Rectal smooth muscle tissue (tissue), 1 donor: ENCODE measurements around the gene AFDN.

Source experiments
- H3K27ac ChIP-seq: one replicate; pipeline ENCODE4 v1.7.0; 2013; ENCODE audit warnings: low read depth, low read length, inconsistent platforms
- H3K27me3 ChIP-seq: one replicate; pipeline ENCODE4 v1.7.0; 2013; ENCODE audit warnings: low read length; ENCODE audit not compliant: control insufficient read depth, insufficient read depth
- H3K36me3 ChIP-seq: one replicate; pipeline ENCODE4 v1.7.0; 2013; ENCODE audit warnings: low read length; ENCODE audit not compliant: control insufficient read depth, insufficient read depth
- H3K4me1 ChIP-seq: one replicate; pipeline ENCODE4 v1.7.0; 2013; ENCODE audit warnings: low read length; ENCODE audit not compliant: control insufficient read depth, insufficient read depth
- H3K4me3 ChIP-seq: one replicate; pipeline ENCODE4 v1.7.0; 2013; ENCODE audit warnings: low read length
- H3K9ac ChIP-seq: one replicate; pipeline ENCODE4 v1.7.0; 2013; ENCODE audit warnings: low read length

The AFDN gene

DNA sequence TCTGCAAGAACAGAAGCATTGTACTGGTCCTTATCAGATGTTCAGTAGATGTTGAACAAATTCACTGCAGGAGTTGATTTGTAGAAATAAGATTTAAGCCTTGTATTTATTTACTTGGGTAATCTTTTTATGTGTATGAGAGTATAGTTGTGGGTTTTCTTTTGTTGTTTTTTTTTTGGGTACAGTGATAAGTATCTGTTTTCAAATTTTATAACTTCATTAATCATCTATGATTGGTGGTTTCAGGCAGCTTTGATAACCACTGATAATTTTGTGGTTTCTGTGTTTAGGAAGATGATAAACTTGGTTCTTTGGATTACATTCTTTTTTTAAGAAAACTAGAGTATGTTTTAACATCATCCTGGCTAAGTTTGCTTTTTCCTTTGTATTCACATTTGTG lies 2.8 kb downstream of the AFDN start:
- H3K4me3 ChIP-seq, result no peak overlapping the region
- no peak overlapping the region for H3K9ac ChIP-seq

GRCh38 chr6:167831281-167831828 lies 4.6 kb downstream of the AFDN start:
- H3K27ac ChIP-seq, result no peak overlapping the region
- H3K27me3 ChIP-seq, result no peaks in the 10 kb centered on the region
- H3K9ac ChIP-seq, result no peak overlapping the region
- peaks cover 14% of the 10 kb centered on the region for H3K4me1 ChIP-seq
- H3K36me3 ChIP-seq, result no peaks in the 10 kb centered on the region
- no peak overlapping the region for H3K4me3 ChIP-seq

More for the DNA sequence above, 2.8 kb downstream of the AFDN start:
- no peak overlapping the region for H3K27ac ChIP-seq
- H3K36me3 ChIP-seq, result no peaks in the 10 kb centered on the region
- peaks cover 18% of the 10 kb centered on the region for H3K4me1 ChIP-seq
- no peaks in the 10 kb centered on the region for H3K27me3 ChIP-seq

- peak overlapping the region; percentile 51 for H3K27ac ChIP-seq
- peak overlapping the region; percentile 15 for H3K4me3 ChIP-seq
- H3K9ac ChIP-seq, result no peak overlapping the region
These were observed 6.0 kb downstream of the AFDN start for GRCh38 chr6:167832497-167833395.

DNA sequence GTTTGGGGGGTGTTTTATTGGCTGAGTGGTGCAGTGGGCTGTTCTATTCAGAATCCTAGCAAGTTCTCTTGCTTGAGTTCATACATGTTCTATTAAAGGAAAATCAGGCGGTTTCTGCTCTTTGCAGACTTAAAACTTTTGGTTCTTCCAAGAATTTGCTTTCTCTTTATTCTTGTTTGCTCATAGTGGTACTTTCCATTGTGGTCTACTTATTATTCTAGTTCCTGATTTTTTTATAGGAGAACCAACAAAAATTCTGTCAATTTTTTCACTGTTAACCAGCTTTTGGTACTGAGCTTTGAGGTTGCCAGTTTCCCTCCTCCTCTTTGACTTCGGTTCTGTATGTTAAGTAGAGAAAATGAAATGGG lies 6.7 kb downstream of the AFDN start:
- H3K36me3 ChIP-seq, result no peaks in the 10 kb centered on the region
- H3K4me3 ChIP-seq, result peak overlapping the region; percentile 15
- H3K27me3 ChIP-seq, result no peaks in the 10 kb centered on the region
- peaks cover 11% of the 10 kb centered on the region for H3K4me1 ChIP-seq
- no peak overlapping the region for H3K9ac ChIP-seq
- peak overlapping the region; percentile 51 for H3K27ac ChIP-seq

More at GRCh38 chr6:167832497-167833395, 6.0 kb downstream of the AFDN start:
- Histone ChIP-seq H3K36me3 (no peaks in the 10 kb centered on the region), H3K4me1 (peaks cover 14% of the 10 kb centered on the region), H3K27me3 (no peaks in the 10 kb centered on the region)

- no peak overlapping the region for H3K27ac ChIP-seq
- peaks cover 11% of the 10 kb centered on the region for H3K4me1 ChIP-seq
- no peaks in the 10 kb centered on the region for H3K36me3 ChIP-seq
- no peak overlapping the region for H3K9ac ChIP-seq
- H3K27me3 ChIP-seq, result no peaks in the 10 kb centered on the region
- H3K4me3 ChIP-seq, result no peak overlapping the region
These were observed 8.5 kb downstream of the AFDN start for GRCh38 chr6:167835260-167835659.

DNA sequence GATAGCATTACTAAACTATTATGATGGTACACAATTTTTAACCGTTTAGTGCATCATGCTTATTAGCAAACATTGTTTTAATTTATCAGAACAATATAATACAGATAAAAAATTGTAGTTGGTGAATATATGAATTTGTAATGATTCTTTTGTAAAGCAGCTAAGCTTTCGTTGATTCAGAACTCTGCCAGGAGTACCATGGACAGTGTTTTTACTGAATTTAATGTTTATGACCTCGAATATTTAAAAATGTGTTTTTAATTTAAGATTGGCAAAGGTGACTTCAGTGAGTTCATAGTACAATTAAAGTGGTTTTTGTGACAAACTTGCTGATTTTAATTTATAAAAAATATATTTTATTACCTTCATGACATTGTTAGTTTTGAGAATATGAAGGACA lies 10.0 kb downstream of the AFDN start:
- Histone ChIP-seq H3K4me1 (peaks cover 11% of the 10 kb centered on the region), H3K27ac (no peak overlapping the region), H3K36me3 (no peaks in the 10 kb centered on the region), H3K4me3 (no peak overlapping the region), H3K27me3 (no peaks in the 10 kb centered on the region), H3K9ac (no peak overlapping the region)

DNA sequence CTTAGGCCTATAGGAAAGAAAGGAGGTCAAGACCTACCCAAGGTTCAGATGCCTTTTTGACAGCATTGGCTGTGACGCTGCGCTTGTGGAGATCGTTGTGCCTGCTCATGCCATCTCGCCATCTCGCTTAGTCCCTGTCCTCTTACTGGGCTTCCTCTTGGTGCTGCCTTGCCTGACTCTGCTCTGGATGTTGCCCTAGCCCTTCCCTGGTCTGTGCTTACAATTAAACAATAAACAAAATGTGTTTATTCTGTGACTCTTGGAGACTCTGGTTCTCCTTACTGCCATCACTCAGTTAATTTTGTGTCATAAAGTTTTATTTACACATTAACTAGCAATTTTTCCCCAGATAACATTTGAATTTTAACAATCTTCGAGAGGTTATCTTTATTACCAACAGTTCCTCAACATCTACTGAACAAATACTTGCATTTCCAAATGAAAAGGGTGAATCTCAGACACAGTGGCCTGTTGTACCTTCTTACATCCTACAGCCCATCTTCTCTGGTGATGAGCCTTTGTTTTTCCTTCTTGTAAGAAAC lies 11.6 kb downstream of the AFDN start:
- H3K27me3 ChIP-seq, result no peaks in the 10 kb centered on the region
- no peak overlapping the region for H3K9ac ChIP-seq
- no peaks in the 10 kb centered on the region for H3K36me3 ChIP-seq
- no peak overlapping the region for H3K4me3 ChIP-seq
- H3K27ac ChIP-seq, result no peak overlapping the region
- peaks cover 5% of the 10 kb centered on the region for H3K4me1 ChIP-seq

- Histone ChIP-seq H3K27me3 (no peaks in the 10 kb centered on the region), H3K9ac (no peak overlapping the region), H3K27ac (no peak overlapping the region), H3K36me3 (no peaks in the 10 kb centered on the region), H3K4me1 (peaks cover 5% of the 10 kb centered on the region), H3K4me3 (no peak overlapping the region)
These were observed 12.6 kb downstream of the AFDN start for GRCh38 chr6:167839343-167839742.

DNA sequence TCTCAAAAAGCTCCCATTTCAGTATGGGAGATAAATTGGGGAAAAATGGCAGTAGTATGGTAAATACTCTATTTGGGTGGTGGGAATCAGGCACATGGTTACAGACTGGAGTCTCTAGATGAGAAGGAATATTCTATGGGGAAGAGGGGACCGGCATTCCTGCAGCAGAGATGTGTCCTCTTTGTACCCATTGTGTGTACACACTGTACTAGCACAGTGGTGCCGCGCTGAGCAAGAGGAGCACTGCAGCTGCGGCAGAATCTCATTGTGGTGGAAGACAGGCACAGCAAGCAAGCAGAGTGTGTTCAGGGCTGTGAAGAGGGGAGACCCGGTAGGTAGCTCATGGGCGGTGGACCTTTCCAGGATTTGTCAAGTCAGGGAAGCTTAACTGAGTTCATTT lies 13.0 kb downstream of the AFDN start:
- H3K9ac ChIP-seq, result no peak overlapping the region
- H3K36me3 ChIP-seq, result no peaks in the 10 kb centered on the region
- no peak overlapping the region for H3K27ac ChIP-seq
- H3K27me3 ChIP-seq, result no peaks in the 10 kb centered on the region
- no peak overlapping the region for H3K4me3 ChIP-seq
- H3K4me1 ChIP-seq, result peaks cover 5% of the 10 kb centered on the region

DNA sequence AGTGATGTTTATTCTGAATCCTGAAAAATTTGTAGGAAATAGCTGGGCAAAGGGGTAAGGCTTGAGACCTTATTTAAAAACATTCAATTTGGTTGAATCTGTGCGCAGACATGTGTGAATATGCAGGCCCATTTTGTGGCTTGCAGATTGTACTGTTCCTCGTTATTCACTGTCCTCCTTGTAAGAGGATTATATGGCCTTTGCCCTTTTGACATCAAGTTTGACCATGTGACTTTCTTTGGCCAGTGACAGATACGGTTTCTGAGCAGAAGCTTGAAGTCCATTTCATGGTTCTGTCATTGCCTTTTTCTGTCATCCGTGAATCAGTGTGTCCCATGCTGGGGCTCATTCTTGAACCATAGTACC lies 13.4 kb downstream of the AFDN start:
- no peak overlapping the region for H3K4me3 ChIP-seq
- no peaks in the 10 kb centered on the region for H3K36me3 ChIP-seq
- no peak overlapping the region for H3K9ac ChIP-seq
- H3K4me1 ChIP-seq, result peaks cover 5% of the 10 kb centered on the region
- no peak overlapping the region for H3K27ac ChIP-seq
- H3K27me3 ChIP-seq, result no peaks in the 10 kb centered on the region

GRCh38 chr6:167840526-167841179 lies 13.9 kb downstream of the AFDN start:
- Histone ChIP-seq H3K27me3 (no peaks in the 10 kb centered on the region), H3K4me1 (peaks cover 5% of the 10 kb centered on the region), H3K4me3 (no peak overlapping the region), H3K27ac (no peak overlapping the region), H3K36me3 (no peaks in the 10 kb centered on the region), H3K9ac (no peak overlapping the region)

DNA sequence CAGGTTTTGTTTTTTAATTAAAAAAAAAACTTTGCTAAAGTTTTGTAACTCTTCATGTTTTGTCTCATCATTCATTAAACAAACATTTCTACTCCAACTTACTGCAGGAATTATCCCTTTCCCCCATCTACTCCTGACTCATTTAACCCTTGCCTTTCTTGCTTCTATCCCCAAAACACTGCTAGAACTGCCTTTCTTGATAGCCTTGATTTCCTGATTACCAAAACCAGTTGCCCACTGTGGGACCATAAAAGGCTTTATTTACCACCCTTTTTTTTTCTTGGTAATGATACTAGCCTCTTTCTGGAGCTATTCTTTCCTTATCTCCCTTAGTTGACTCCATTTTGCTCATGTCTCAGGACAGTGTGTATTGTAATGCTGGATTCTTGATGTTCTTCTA lies 15.3 kb downstream of the AFDN start:
- Histone ChIP-seq H3K9ac (no peak overlapping the region), H3K27ac (no peak overlapping the region), H3K4me3 (no peak overlapping the region), H3K4me1 (no peaks in the 10 kb centered on the region), H3K27me3 (no peaks in the 10 kb centered on the region), H3K36me3 (no peaks in the 10 kb centered on the region)
